ENCODE measurements around the gene CYB561.

The CYB561 gene

GRCh38 chr17:63407741-63408330, 38.3 kb downstream of the CYB561 start:
- no peak for DNase-seq (ENCODE audit: low read depth)

- DNase-seq (ENCODE audit: low read depth) = peak; percentile 80
Observed at GRCh38 chr17:63406689-63407330, 39.3 kb downstream of the CYB561 start.

- DNase-seq (ENCODE audit: low read depth) = peak; percentile 64
Observed at GRCh38 chr17:63405741-63406261, 40.3 kb downstream of the CYB561 start.

DNA sequence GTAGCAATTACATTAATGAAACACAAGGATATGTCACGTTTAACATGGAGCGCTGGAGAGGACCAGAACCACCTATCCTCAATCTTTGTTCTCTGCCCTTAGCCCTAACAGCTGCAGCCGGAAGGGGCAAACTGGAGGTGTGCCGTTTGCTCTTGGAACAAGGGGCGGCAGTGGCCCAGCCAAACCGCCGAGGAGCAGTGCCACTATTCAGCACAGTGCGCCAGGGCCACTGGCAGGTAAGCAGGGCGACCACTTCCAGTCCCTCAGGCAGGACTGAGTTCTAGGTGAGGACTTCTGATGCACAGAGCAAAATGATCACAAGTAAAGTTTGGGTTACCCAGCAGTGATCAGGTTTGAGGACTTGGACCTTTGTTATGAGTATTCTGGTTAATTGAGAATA, 41.1 kb downstream of the CYB561 start:
- DNase-seq (ENCODE audit: low read depth) = no peak

GRCh38 chr17:63402431-63403212, 43.5 kb downstream of the CYB561 start:
- DNase-seq (ENCODE audit: low read depth) = peak; percentile 27

- peak; percentile 15 for DNase-seq (ENCODE audit: low read depth)
Observed at GRCh38 chr17:63399856-63400255, 46.2 kb downstream of the CYB561 start.

GRCh38 chr17:63399316-63399715, 46.8 kb downstream of the CYB561 start:
- DNase-seq (ENCODE audit: low read depth) = peak; percentile 68

DNA sequence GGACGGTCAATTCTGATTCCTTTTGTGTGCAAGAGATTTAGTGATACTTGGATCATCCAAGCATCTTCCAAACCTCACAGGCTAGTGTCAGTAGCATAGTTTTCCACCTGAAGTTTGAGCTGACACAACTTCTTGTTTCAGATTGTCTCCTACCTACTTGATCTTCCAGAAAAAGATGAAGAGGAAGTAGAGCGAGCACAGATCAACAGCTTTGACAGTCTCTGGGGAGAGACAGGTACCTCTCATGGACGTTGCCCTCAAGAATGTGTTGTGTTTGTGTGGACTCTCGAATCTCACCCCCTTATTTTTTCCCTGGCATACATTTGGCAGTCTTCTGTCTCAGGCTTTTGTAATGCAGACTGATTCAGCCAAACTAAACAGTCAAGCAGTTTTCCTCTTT, 47.4 kb downstream of the CYB561 start:
- DNase-seq (ENCODE audit: low read depth) = peak; percentile 32

GRCh38 chr17:63395075-63395805, 50.9 kb downstream of the CYB561 start:
- DNase-seq (ENCODE audit: low read depth) = peak; percentile 91

DNA sequence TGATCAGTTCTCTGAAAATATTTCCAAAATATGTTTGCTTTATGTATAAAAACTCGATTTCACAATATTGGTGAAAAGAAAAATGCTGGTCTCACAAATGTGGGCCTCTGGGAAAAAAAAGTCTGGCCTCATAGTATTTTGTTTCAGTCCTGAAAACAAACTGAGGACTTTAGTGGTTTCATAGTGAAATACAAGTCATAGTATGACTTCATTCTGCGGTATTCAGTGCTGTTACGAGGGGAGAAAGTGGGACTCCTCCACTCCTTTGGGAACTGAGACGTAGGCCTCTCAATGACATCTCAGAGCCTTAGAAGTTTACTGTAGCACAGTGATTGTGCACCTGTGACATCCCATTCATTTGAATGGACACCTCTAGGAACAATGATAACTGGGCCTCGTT, 56.0 kb downstream of the CYB561 start:
- peak; percentile 80 for DNase-seq (ENCODE audit: low read depth)

GRCh38 chr17:63387656-63388340, 58.3 kb downstream of the CYB561 start:
- DNase-seq (ENCODE audit: low read depth) = no peak

DNA sequence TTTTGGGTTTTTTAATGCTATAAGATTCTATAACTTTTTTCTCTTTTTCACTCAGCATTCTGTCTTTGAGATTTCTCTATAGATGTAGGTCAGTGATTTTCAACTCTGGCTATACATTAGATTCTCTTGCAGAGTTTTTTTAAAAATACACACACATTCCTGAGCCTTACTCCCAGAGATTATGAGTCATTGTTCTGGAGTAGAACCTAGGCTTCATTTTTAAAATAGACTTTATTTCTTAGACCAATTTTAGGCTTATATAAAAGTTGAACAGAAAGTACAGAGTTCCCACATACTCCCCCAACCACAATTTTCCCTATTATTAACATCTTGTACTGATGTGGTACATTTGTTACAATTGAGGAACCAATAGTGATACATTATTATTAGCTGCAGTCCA, 63.3 kb downstream of the CYB561 start:
- DNase-seq (ENCODE audit: low read depth) = no peak

All from stromal cell of bone marrow (primary cell).